Panc1 (cell line): ENCODE measurements around the gene ATP13A4. TPM values are rescaled to one million over a fixed set of nuclear protein-coding genes. Genes with fewer than 3 reads are reported as not detected.

Experiments used
- ATAC-seq: fragments of 200-7000 bp; cut with Tn5 transposase; 2 replicates; pipeline ENCODE4 v1.9.1; 2020; ENCODE audit warnings: mild to moderate bottlenecking, moderate library complexity
- BruUV-seq: library from RNA; stranded (reverse); fragments of 400-500 nt; replicated peaks from 2 replicates; lab custom pipeline; 2021; lab: Mats Ljungman, UMichigan
- CTCF ChIA-PET: fragments of 300-600 bp; sonication (Branson Sonifier 250); formaldehyde crosslinking; loops from one replicate; lab custom pipeline; 2022; ENCODE audit warnings: antibody characterized with exemption; lab: Charles Lee
- POLR2A ChIA-PET: fragments of 300-600 bp; sonication (Branson Sonifier 250); formaldehyde crosslinking; loops from one replicate; lab custom pipeline; 2022; ENCODE audit warnings: antibody characterized with exemption; lab: Charles Lee
- DNase-seq: peaks from one replicate; pipeline ENCODE4 v3.0.0-alpha.2; 2010; ENCODE audit warnings: low read depth, low spot score
- H3K27ac ChIP-seq: 2 replicates; pipeline ENCODE4 v1.5.1; 2011; ENCODE audit warnings: mild to moderate bottlenecking, low read length, inconsistent platforms
- H3K27me3 ChIP-seq: fragments of 200-500 bp; sonication (Bioruptor generic); 2 replicates; pipeline ENCODE4 v1.6.0; 2014; ENCODE audit warnings: low read length, inconsistent platforms; ENCODE audit not compliant: control insufficient read depth, insufficient read depth
- H3K36me3 ChIP-seq: fragments of 200-500 bp; sonication (Bioruptor generic); 2 replicates; pipeline ENCODE4 v1.5.1; 2014; ENCODE audit warnings: inconsistent platforms, mild to moderate bottlenecking, low read length, moderate library complexity; ENCODE audit not compliant: control insufficient read depth, insufficient read depth
- H3K4me1 ChIP-seq: 2 replicates; pipeline ENCODE4 v1.5.1; 2011; ENCODE audit warnings: inconsistent platforms, mild to moderate bottlenecking, low read length, moderate library complexity; ENCODE audit not compliant: control insufficient read depth, insufficient read depth
- H3K4me3 ChIP-seq, 2 experiments: 2 replicates each; pipeline ENCODE4 v1.5.1; 2011 to 2012; ENCODE audit warnings: low read depth in 2 of 2, low read length in 2 of 2, mild to moderate bottlenecking in 2 of 2, inconsistent platforms in 1 of 2, moderate library complexity in 1 of 2
- H3K9me3 ChIP-seq: fragments of 200-500 bp; sonication (Bioruptor generic); 2 replicates; pipeline ENCODE4 v1.5.1; 2014; ENCODE audit warnings: low read depth, mild to moderate bottlenecking, inconsistent platforms, low read length, moderate library complexity; ENCODE audit not compliant: control insufficient read depth, insufficient read depth
- CTCF ChIP-seq: fragments of 450-650 bp; IDR thresholded peaks from 2 replicates; pipeline ENCODE4 v1.5.1; 2017; ENCODE audit warnings: mild to moderate bottlenecking
- POLR2AphosphoS5 ChIP-seq: IDR thresholded peaks from 2 replicates; pipeline ENCODE4 v1.6.1; 2012; ENCODE audit warnings: mild to moderate bottlenecking, low read depth, low read length, moderate library complexity
- REST ChIP-seq, 2 experiments: IDR thresholded peaks; 2 replicates each; pipeline ENCODE4 v1.6.1; 2011 to 2012; ENCODE audit warnings: low read depth in 2 of 2, control low read depth in 1 of 2, low read length in 1 of 2, mild to moderate bottlenecking in 1 of 2, moderate library complexity in 1 of 2; ENCODE audit not compliant: insufficient read depth in 1 of 2
- SIN3A ChIP-seq: IDR thresholded peaks from 2 replicates; pipeline ENCODE4 v1.6.1; 2012; ENCODE audit warnings: low read depth, mild to moderate bottlenecking, low read length, moderate library complexity, borderline replicate concordance; ENCODE audit not compliant: insufficient read depth
- TCF7L2 ChIP-seq: IDR thresholded peaks from 2 replicates; pipeline ENCODE4 v1.6.1; 2011; ENCODE audit warnings: mild to moderate bottlenecking, low read depth, low read length, inconsistent platforms
- in situ Hi-C: cut with HindIII; loops from 2 replicates; pipeline ENCODE4 v1.10.0; 2016; ENCODE audit warnings: low sequenced_read_pairs, low pct_unique_long_range_greater_than_20kb
- intact Hi-C: fragments of 100-400 bp; cut with micrococcal nuclease; formaldehyde crosslinking; loops from one replicate; pipeline ENCODE4 v1.10.0; 2022; ENCODE audit not compliant: unreplicated experiment
- total RNA-seq: library from RNA; stranded (reverse); gene quantifications from one replicate; pipeline ENCODE4 v1.2.1, GENCODE V29; 2021; ENCODE audit not compliant: unreplicated experiment

Gene ATP13A4
- total RNA-seq, 1 experiment from 2014 or later = not detected

GRCh38 chr3:193400304-193400703, 154.4 kb downstream of the ATP13A4 start:
- H3K4me3 ChIP-seq = no peak overlapping the region
- POLR2A ChIA-PET = no interaction called here
- CTCF ChIA-PET = interaction anchor here (0.7 kb wide), 1 partner anchor 346 kb away, joined by 4 read pairs; no protein-coding TSS in a partner anchor
- no peaks in the 10 kb centered on the region for H3K4me1 ChIP-seq
- TF ChIP-seq SIN3A (no peak), CTCF (no peak), TCF7L2 (no peak)
- ATAC-seq = no peak
- BruUV-seq = no TSS peak
- no peak for DNase-seq
- peaks cover 4% of the 10 kb centered on the region; the same call in 1 of the 2 replicates for H3K27me3 ChIP-seq
- H3K27ac ChIP-seq = no peak overlapping the region
- H3K9me3 ChIP-seq = no peaks in the 10 kb centered on the region
- in situ Hi-C loops (no loop called here), intact Hi-C loops (no loop called here)
- no peaks in the 10 kb centered on the region for H3K36me3 ChIP-seq

DNA sequence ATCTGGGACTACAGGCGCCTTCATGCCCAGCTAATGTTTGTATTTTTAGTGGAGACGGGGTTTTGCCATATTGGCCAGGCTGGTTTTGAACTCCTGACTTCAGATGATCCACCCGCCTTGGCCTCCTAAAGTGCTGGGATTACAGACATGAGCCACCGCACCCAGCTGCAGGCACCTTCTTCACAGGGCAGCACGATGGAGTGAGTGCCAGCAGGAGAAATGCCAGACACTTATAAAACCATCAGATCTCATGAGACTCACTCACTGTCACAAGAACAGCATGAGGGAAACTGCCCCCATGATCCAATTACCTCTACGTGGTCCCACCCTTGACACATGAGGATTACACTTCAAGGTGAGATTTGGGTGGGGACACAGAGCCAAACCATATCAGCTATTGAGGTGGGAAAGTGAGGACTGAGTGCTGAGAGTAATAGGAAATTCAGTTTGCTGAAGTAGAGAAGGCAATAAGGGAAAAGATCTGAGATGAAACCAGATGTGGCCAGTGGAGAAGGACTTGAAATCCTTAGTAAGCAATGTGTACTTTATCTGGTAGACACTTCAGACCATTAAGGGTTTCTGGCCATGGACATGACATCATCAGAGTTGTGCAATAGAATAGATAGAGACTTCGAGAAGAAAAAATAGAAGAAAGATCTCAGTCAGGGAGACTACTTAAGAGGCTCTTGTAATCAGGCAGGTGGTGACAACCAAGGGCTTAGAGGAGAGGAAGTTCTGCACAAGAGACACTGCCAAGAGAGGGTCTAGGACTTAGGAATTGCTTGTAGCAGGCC, 158.0 kb downstream of the ATP13A4 start:
- BruUV-seq = no TSS peak
- no peaks in the 10 kb centered on the region for H3K4me1 ChIP-seq
- intact Hi-C loops (no loop called here), in situ Hi-C loops (no loop called here)
- ATAC-seq (no peak), DNase-seq (no peak)
- H3K27ac ChIP-seq = no peak overlapping the region
- no peaks in the 10 kb centered on the region for H3K9me3 ChIP-seq
- no peaks in the 10 kb centered on the region for H3K36me3 ChIP-seq
- CTCF ChIA-PET = no interaction called here
- peaks cover 2% of the 10 kb centered on the region; the same call in 1 of the 2 replicates for H3K27me3 ChIP-seq
- POLR2A ChIA-PET = no interaction called here
- no peak overlapping the region for H3K4me3 ChIP-seq
- TF ChIP-seq SIN3A (no peak), POLR2AphosphoS5 (no peak), TCF7L2 (no peak), CTCF (no peak), REST (IDR thresholded peaks at IDR 0.05; ENCODE audit: insufficient read depth in 1 of 2, low read depth in 2 of 2, low read length in 1 of 2) (no peak)
